ENCODE results near the gene UGCG.

The UGCG gene

DNA sequence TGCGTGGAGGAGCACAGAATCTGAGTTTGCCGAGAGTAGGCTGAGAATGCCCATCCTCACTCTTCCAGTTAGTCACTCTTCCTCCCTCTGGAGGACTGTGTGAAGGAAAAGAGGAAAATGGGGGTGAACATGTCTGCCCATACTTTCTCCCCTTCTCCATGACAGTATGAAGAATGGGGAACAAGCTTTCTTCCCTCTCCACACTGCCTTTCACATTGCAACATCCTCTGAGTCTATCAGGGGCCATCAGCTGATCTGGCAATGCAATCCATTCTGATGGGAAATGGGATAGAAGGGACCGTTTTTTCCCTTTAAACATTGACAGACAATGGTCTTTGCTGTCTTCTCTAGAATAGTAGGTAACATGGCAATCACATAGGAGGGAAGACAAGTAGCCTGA, 56.8 kb downstream of the UGCG start:
- no peak for TF ChIP-seq TAF1 (IDR thresholded peaks at IDR 0.05; ENCODE audit: low read depth)

DNA sequence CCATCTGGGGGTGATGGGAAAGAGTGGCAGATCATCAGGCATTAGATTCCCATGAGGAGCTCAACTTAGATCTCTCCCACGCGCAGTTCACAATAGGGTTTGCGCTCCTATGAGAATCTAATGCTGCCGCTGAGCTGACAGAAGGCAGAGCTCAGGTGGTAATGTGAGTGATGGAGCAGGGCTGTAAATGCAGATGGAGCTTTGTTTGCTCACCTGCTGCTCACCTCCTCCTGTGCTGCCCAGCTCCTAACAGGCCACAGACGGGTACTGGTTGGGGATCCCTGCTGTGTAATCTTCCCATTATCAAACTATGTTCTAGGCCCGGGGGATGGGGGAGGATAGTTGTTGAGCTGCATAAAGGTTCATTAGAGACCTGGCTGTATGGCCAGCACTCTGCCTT, 58.4 kb downstream of the UGCG start:
- TF ChIP-seq CEBPB (IDR thresholded peaks at IDR 0.05), result no peak
- no peak for TF ChIP-seq TEAD4 (IDR thresholded peaks at IDR 0.05)
- TF ChIP-seq EGR1 (IDR thresholded peaks at IDR 0.05), result no peak
- no peak for TF ChIP-seq EP300 (IDR thresholded peaks at IDR 0.05; ENCODE audit: borderline replicate concordance)
- TF ChIP-seq RAD21 (IDR thresholded peaks at IDR 0.05; ENCODE audit: low read depth), result no peak
- TF ChIP-seq, protein P1, sequence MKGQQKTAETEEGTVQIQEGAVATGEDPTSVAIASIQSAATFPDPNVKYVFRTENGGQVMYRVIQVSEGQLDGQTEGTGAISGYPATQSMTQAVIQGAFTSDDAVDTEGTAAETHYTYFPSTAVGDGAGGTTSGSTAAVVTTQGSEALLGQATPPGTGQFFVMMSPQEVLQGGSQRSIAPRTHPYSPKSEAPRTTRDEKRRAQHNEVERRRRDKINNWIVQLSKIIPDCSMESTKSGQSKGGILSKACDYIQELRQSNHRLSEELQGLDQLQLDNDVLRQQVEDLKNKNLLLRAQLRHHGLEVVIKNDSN (IDR thresholded peaks at IDR 0.05), result no peak
- no peak for TF ChIP-seq FOXM1 (IDR thresholded peaks at IDR 0.05; ENCODE audit: borderline replicate concordance, low read depth)
- no peak for TF ChIP-seq TAF1 (IDR thresholded peaks at IDR 0.05; ENCODE audit: low read depth)
- TF ChIP-seq CREB1 (IDR thresholded peaks at IDR 0.05; ENCODE audit: low read depth), result no peak
- no peak for TF ChIP-seq ZBTB7A (IDR thresholded peaks at IDR 0.05; ENCODE audit: low read depth)
- TF ChIP-seq TCF12 (IDR thresholded peaks at IDR 0.05; ENCODE audit: low read depth), result no peak
- TF ChIP-seq YY1 (IDR thresholded peaks at IDR 0.05; ENCODE audit: low read depth), result no peak
- TF ChIP-seq, protein P2, sequence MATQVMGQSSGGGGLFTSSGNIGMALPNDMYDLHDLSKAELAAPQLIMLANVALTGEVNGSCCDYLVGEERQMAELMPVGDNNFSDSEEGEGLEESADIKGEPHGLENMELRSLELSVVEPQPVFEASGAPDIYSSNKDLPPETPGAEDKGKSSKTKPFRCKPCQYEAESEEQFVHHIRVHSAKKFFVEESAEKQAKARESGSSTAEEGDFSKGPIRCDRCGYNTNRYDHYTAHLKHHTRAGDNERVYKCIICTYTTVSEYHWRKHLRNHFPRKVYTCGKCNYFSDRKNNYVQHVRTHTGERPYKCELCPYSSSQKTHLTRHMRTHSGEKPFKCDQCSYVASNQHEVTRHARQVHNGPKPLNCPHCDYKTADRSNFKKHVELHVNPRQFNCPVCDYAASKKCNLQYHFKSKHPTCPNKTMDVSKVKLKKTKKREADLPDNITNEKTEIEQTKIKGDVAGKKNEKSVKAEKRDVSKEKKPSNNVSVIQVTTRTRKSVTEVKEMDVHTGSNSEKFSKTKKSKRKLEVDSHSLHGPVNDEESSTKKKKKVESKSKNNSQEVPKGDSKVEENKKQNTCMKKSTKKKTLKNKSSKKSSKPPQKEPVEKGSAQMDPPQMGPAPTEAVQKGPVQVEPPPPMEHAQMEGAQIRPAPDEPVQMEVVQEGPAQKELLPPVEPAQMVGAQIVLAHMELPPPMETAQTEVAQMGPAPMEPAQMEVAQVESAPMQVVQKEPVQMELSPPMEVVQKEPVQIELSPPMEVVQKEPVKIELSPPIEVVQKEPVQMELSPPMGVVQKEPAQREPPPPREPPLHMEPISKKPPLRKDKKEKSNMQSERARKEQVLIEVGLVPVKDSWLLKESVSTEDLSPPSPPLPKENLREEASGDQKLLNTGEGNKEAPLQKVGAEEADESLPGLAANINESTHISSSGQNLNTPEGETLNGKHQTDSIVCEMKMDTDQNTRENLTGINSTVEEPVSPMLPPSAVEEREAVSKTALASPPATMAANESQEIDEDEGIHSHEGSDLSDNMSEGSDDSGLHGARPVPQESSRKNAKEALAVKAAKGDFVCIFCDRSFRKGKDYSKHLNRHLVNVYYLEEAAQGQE (IDR thresholded peaks at IDR 0.05; ENCODE audit: low read depth), result no peak

DNA sequence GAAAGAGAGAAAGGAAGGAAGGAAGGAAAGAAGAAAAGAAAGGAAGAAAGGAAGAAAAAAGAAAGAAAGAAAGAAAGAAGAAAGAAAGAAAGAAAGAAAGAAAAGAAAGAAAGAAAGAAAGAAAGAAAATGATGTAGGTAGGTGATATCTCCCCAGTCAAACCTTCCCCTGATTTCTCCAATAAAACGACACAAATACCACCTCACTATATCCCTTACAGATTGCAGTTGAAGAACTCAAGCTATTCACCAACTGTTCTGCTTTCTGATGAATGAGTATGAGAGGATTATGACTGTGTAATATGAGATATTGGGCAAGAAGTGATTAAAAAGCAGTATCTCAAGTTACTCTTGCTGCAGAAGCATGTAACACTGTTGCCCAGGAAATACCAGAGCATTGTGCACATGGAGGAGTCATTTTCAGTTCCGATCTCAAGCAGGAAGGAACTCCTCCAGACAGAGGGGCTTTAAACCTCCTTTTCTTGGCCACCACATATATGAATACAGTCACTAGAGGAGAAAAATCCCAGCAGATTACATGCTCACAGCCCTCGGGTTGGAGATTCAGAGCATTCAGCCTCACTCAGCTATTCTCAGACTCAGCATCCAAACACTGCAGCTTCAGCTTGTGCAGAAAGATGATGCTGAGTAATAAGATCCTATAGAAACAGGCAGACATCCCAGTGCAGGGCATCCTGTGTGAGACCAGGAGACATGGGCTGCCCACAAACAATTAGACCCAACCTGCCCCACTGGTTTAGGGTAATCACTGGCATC, 61.4 kb downstream of the UGCG start:
- TF ChIP-seq EP300 (IDR thresholded peaks at IDR 0.05; ENCODE audit: borderline replicate concordance) (peak; percentile 88), EGR1 (IDR thresholded peaks at IDR 0.05) (no peak), NFIC (IDR thresholded peaks at IDR 0.05) (peak; percentile 64), TCF12 (IDR thresholded peaks at IDR 0.05; ENCODE audit: low read depth) (peak; percentile 78), CEBPB (IDR thresholded peaks at IDR 0.05) (peak; percentile 95), YY1 (IDR thresholded peaks at IDR 0.05; ENCODE audit: low read depth) (no peak; the same call in 1 of the 2 replicates), CREB1 (IDR thresholded peaks at IDR 0.05; ENCODE audit: low read depth) (no peak), RAD21 (IDR thresholded peaks at IDR 0.05; ENCODE audit: low read depth) (no peak), ZBTB7A (IDR thresholded peaks at IDR 0.05; ENCODE audit: low read depth) (no peak), TAF1 (IDR thresholded peaks at IDR 0.05; ENCODE audit: low read depth) (no peak), TEAD4 (IDR thresholded peaks at IDR 0.05) (peak; percentile 82), FOXM1 (IDR thresholded peaks at IDR 0.05; ENCODE audit: borderline replicate concordance, low read depth) (peak; percentile 69; the same call in 1 of the 2 replicates)
- TF ChIP-seq, protein P2 (IDR thresholded peaks at IDR 0.05; ENCODE audit: low read depth), result no peak
- TF ChIP-seq, protein P3, sequence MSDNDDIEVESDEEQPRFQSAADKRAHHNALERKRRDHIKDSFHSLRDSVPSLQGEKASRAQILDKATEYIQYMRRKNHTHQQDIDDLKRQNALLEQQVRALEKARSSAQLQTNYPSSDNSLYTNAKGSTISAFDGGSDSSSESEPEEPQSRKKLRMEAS (IDR thresholded peaks at IDR 0.05), result peak; percentile 72
- TF ChIP-seq, protein P1 (IDR thresholded peaks at IDR 0.05), result no peak

DNA sequence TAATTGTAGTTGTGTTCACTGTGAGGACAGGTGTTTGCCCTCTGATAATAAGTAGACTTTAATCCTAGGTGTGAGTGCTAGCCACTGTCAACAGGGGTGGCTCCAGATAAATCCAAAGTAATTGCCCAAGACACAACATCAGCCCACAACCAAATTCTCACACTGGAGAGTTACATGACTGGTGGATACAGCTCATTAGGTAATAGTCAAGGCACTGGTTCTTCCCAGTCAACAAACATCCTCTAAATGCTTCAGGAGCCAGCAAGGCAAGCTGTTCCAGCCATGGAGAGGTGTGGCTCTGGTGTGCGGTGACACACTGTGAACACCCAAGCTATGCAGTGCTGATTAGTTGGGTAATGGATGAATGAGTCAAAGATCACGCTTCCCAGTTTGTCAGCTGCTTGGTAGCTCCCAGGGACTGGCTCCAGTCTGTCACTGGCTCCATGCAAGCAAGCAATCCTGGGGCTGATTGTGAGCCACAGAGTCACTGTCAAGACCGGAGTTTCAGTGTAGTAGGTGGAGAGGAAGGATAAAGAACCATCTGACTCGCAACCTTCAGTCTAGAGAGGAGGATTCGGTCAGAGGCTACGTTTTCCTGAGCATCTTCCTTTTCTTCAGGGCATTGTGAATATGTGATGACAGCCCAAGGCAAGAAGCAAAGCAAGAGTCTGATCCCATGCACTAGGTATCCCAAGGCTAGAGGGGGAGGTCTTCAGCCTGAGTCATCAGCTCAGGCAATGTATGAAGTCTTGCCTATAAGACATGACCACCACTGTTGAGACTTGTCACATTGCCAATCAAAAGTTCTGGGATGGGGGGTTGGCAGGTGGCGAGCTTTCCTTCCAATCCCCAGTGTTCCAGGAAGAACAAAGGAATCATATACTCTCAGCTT, 63.1 kb downstream of the UGCG start:
- no peak for TF ChIP-seq TAF1 (IDR thresholded peaks at IDR 0.05; ENCODE audit: low read depth)
- TF ChIP-seq, protein P3 (IDR thresholded peaks at IDR 0.05), result 0 out of 2 replicates have a peak, but pooled peaks have one; percentile 36
- TF ChIP-seq CEBPB (IDR thresholded peaks at IDR 0.05), result no peak
- no peak for TF ChIP-seq FOXM1 (IDR thresholded peaks at IDR 0.05; ENCODE audit: borderline replicate concordance, low read depth)
- TF ChIP-seq, protein P1 (IDR thresholded peaks at IDR 0.05), result no peak
- no peak for TF ChIP-seq TCF12 (IDR thresholded peaks at IDR 0.05; ENCODE audit: low read depth)

DNA sequence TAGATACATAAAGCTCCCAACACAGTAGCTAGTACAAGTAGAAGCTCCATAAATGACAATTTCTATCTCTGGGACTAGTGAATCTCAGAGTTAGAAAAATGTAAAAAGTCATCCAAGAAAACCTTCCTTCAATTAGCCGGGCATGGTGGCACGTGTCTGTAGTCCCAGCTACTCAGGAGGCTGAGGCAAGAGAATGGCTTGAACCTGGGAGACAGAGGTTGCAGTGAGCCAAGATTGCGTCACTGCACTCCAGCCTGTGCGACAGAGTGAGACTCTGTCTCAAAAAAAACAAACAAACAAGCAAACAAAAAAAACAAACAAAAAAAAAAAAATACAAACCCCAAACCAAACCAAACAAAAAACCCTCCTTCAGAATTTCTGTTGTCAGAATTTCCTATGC, 63.9 kb downstream of the UGCG start:
- TF ChIP-seq CEBPB (IDR thresholded peaks at IDR 0.05), result peak; percentile 62
